Measurements from ENCODE around the gene FCRL1.

FCRL1 gene

DNA sequence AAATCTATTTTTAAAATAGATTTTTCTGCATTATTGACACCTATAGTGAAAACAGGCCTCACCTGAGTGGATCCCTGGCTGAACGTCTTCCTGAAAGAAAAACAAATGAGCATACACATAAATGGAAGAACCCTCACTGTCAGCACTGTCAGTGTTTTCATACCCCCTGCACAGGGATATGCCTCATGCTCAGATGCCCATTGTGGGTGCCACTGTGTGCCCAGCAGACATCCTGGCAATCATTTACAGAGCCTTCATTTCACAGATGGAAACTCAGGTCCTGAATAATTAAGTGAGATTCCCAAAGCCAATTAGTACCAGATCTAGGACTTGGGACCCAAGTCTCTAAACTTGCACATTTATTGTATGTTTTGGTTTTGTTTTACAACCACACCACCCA, 19.9 kb downstream of the FCRL1 start:
- DNase-seq (no peak), ATAC-seq (no peak)

DNA sequence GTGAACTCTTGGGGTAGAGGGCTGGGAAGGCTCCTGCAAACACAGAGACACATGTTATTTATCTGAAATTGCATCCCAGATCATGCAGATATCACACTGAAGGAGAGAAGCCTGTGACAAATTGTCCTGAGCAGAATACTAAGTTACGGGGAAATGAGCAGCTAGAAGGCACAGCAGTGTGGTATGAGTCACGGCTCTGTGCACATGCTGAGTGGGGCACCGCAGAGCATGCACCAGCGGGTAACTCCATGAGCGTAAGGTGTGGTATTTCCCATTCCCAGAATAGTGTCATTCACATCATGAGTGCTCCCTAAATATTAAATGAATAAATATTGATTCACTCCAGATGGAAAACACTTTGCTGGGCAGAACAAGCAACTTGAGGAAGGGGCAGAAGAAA, 21.7 kb downstream of the FCRL1 start:
- DNase-seq (no peak), ATAC-seq (no peak)

DNA sequence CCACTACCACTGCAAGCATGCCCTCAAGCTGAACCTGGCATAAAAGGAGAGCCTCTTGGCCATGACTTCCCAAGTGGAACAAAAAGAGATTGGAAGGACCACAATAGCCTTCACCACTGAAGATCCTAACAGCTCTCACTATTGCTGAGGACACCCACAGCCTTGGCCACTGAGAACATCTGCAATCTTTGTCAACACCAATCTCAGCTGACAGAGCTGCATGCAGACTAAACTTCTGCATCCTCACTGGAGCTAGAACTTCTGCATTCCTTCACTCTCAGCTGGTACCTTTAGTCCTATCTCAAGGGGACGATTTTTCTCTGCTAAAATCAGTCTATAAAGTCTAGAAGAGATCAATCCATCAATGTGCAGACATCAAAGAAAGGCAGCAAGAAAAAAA, 34.7 kb downstream of the FCRL1 start:
- no peak for DNase-seq
- no peak for ATAC-seq

- DNase-seq (no peak), ATAC-seq (no peak)
Observed at GRCh38 chr1:157784801-157785200, 35.1 kb downstream of the FCRL1 start.

DNA sequence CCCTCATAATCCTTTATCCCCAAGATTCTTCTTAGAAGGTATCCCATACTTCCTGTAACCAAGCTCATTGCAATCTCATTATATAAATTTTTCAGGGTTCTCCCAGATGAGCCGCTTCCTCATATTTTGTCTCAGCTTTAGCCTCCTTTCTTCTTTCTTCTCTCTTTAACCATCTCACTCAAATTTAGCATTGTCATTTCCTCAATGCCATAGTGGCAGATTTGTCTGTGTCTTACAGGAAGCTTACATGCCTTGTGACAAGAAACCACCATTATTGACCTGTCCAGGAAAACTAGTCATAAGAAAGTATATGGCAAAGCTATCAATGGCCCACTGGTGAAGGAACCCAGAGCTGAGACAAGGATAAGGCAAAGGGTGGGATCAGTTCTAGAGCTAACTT, 37.0 kb downstream of the FCRL1 start:
- no peak for ATAC-seq

GRCh38 chr1:157781048-157781447, 38.9 kb downstream of the FCRL1 start:
- ATAC-seq (no peak), DNase-seq (no peak)

More for the DNA sequence above, 37.0 kb downstream of the FCRL1 start:
- no peak for DNase-seq

DNA sequence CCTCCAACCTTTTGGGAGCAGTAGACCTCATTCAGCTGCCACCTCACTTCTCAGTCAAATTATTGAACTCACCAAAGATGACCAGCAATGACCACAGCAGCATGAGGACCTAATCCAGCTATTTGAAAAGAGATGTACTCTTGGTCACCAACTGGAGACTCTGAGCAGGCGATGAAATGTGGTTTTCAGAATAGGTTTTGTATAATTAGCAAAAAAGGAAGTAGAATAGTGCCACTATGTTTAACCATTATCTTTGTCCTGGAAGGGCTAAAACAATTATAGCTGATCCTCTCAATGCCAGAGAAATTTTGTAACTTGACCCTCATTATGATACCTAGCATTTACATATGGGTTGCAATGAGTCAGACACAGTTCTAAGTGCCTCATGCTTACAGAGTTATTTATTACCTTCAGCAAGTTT, 42.9 kb downstream of the FCRL1 start, which contains the start of gene FCRL2:
FCRL2 (minus strand) TSS at position 162 of the 421 bp plus-strand sequence; CDS start at position 103, 59 bp downstream.
- ATAC-seq (no peak), DNase-seq (no peak)

GRCh38 chr1:157775101-157775870, 44.6 kb downstream of the FCRL1 start:
- ATAC-seq (no peak), DNase-seq (no peak)

GRCh38 chr1:157774412-157774811, 45.5 kb downstream of the FCRL1 start:
- ATAC-seq (no peak), DNase-seq (no peak)

DNA sequence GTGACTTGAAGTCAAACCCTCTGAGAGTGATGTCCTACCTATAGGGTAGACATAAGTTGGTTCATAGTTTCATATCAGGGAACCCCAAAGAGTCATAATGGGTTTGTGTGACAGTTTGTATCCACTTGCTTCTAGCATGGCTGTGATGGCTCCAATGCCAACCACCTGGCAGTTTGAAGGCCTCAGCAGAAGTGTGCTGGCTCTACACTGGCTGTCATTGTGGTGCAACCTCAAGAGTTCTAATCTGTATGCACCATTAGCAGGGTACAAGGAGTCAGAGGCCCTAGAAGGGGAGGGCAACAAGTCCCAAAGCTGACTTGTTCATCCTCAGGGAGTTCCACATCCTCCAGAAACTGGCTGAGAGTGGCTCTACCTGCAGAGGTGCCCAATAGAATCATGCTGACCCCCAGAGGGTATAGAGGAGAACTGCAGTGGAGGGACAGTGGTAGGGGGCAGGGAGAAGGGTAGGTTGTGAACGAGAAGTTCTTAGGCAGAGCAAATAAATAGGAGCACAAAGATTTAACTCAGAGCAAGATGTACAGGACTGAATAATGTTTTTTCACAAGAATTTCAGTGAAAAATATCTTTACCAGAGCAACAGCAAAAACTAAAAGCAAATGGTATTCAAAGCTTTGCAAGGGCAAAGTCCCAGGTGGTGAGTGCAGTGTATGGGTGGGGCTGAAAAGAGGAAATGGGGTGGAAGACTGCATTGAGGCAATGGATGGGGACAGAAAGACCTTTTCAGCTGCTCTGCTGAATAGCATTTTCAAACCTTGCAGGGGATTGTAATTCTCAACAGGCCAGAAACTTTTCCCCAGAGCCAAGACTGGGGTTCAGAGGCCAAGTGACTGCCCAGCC, 46.2 kb downstream of the FCRL1 start:
- DNase-seq, result no peak
- ATAC-seq, result peak; percentile 57

- ATAC-seq, result no peak
- no peak for DNase-seq
Observed at GRCh38 chr1:157771661-157772425, 48.1 kb downstream of the FCRL1 start.

GRCh38 chr1:157770442-157771043, 49.4 kb downstream of the FCRL1 start:
- no peak for ATAC-seq
- DNase-seq, result no peak

GRCh38 chr1:157766792-157767191, 53.1 kb downstream of the FCRL1 start:
- DNase-seq (no peak), ATAC-seq (no peak)

GRCh38 chr1:157758018-157758417, 61.9 kb downstream of the FCRL1 start:
- no peak for ATAC-seq

DNA sequence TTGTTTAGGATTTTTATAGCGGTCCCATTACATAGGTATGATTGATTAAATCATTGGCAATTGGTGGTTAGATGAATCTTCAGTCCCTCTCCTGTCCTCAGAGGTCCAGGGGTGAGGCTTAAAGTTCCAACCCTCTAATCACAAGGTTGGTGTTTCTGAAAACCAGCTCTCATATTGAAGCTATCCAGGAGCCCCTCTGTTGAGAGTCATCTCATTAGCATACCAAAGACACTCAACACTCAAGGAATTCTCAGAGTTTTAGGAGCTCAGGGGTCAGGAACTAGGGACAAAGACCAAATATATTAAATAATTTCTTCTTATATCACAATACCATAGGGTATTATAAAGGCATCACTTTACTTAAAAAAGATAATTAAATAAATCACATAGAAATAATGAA, 66.3 kb downstream of the FCRL1 start:
- no peak for ATAC-seq
- DNase-seq, result no peak

More at GRCh38 chr1:157758018-157758417, 61.9 kb downstream of the FCRL1 start:
- DNase-seq, result no peak

- ATAC-seq, result no peak
Observed at GRCh38 chr1:157751283-157751682, 68.6 kb downstream of the FCRL1 start.

GRCh38 chr1:157748262-157748817, 71.6 kb downstream of the FCRL1 start:
- DNase-seq (no peak), ATAC-seq (no peak)

More at GRCh38 chr1:157751283-157751682, 68.6 kb downstream of the FCRL1 start:
- no peak for DNase-seq
